Measurements from ENCODE around the gene TCIRG1. TPM values are rescaled to one million over a fixed set of nuclear protein-coding genes. Genes with fewer than 3 reads are reported as not detected.

The TCIRG1 gene
- total RNA-seq, 1 donor from 2014 or later, result 276 TPM

DNA sequence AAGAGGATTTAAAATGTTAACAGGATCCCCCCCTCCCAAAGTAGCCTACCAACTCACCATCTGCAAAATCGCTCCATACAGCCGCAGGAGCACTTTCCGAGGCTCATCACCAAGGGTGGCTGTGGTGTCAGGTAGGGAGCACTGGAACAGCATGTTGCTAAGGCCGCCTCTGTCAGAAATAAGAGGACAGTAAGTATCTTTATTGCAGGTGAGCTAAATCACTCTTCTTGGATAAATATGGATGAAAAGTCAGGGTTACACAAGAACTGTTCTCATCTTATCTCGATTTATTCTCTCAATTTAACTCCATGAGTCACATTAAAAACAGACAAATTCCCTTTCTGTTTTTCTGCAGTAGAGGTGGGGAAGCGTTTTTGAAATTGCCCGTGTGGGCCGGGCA is 58.1 kb downstream of the TCIRG1 start:
- H3K27ac ChIP-seq, result no peak overlapping the region
- ATAC-seq (no peak), DNase-seq (no peak)
- no peak overlapping the region for H3K4me3 ChIP-seq
- intact Hi-C loops (cut with DNase I), result no loop called here
- TF ChIP-seq, protein P1, sequence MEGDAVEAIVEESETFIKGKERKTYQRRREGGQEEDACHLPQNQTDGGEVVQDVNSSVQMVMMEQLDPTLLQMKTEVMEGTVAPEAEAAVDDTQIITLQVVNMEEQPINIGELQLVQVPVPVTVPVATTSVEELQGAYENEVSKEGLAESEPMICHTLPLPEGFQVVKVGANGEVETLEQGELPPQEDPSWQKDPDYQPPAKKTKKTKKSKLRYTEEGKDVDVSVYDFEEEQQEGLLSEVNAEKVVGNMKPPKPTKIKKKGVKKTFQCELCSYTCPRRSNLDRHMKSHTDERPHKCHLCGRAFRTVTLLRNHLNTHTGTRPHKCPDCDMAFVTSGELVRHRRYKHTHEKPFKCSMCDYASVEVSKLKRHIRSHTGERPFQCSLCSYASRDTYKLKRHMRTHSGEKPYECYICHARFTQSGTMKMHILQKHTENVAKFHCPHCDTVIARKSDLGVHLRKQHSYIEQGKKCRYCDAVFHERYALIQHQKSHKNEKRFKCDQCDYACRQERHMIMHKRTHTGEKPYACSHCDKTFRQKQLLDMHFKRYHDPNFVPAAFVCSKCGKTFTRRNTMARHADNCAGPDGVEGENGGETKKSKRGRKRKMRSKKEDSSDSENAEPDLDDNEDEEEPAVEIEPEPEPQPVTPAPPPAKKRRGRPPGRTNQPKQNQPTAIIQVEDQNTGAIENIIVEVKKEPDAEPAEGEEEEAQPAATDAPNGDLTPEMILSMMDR (IDR thresholded peaks at IDR 0.05), result no peak
- no peaks in the 10 kb centered on the region for H3K27me3 ChIP-seq (ENCODE audit: low read depth)
- H3K9me3 ChIP-seq, result no peaks in the 10 kb centered on the region
- H3K36me3 ChIP-seq, result peaks cover 5% of the 10 kb centered on the region
- peaks cover 27% of the 10 kb centered on the region for H3K4me1 ChIP-seq

DNA sequence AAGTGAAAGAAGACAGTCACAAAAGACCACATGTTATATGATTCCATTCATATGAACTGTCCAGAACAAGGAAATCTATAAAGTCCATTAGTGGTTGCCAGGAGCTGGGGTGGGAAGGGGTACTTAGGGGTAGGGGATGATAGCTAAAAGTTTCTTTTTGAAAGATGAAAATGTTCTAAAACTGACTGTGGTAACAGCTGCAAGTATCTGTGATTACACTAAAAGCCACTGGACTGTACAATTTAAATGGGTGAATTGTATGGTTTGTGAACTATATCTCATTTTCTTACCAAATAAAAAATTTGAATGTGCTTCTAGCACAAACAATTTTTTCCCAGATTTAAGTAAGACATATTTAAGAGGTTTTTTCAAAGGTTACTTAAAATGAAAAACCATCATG is 60.2 kb downstream of the TCIRG1 start:
- Histone ChIP-seq H3K27me3 (ENCODE audit: low read depth) (no peaks in the 10 kb centered on the region), H3K4me3 (no peak overlapping the region), H3K36me3 (peaks cover 9% of the 10 kb centered on the region), H3K4me1 (peaks cover 27% of the 10 kb centered on the region), H3K9me3 (no peaks in the 10 kb centered on the region), H3K27ac (peak overlapping the region; percentile 63)
- no peak for DNase-seq
- intact Hi-C loops (cut with DNase I), result no loop called here
- TF ChIP-seq, protein P1 (IDR thresholded peaks at IDR 0.05), result no peak
- ATAC-seq, result no peak

DNA sequence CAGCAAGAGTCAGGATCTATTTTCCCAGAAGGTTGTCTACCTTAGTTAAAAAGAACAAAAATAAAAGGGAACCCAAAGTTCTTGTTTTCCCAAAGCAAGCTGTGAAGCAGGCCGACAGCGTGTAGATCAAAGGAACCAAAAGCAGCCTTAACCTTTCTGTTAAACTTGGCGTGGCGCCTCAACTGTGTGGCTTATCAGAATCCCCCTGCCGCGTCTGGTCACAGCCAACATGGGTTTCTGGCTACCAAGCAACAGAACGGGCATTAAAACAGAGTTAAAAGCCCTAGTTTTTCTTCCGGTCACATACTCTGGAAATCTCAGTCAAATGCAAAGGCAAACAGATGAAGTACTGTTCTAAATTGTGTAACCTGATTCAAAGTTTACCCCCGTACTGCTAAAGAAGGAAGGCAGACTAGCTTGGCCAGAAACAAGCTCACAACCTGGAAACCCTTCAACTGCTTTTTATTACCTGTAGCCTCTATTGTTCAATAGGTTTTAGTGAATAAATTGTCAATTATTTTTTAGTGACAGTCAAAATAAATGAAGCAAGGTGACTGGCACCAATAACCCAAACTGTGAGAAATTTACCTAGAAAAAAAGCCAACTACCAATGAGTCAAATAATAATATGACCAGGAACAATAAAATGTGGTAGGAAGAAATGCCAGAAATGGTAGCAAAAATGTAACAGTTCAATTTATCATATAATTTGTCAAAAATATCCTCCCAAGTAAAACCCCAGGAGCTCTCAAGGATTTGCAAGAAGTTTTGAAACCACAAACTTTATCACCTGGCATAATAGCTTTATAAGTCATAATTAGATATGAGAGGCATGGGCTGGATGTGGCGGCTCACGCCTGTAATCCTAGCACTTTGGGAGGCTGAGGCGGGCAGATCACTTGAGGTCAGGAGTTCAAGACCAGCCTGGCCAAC is 60.9 kb downstream of the TCIRG1 start:
- no peaks in the 10 kb centered on the region for H3K27me3 ChIP-seq (ENCODE audit: low read depth)
- H3K9me3 ChIP-seq, result no peaks in the 10 kb centered on the region
- peaks cover 9% of the 10 kb centered on the region for H3K36me3 ChIP-seq
- no peak overlapping the region for H3K4me3 ChIP-seq
- peak overlapping the region; percentile 63 for H3K27ac ChIP-seq
- TF ChIP-seq, protein P1 (IDR thresholded peaks at IDR 0.05), result no peak
- intact Hi-C loops (cut with DNase I), result no loop called here
- peak; percentile 94 for ATAC-seq
- peaks cover 27% of the 10 kb centered on the region for H3K4me1 ChIP-seq
- peak; percentile 79 for DNase-seq

Small RNA genes within 50 kb of the gene (microRNA-seq; reads per million reads assigned to microRNA genes)
- gene MIR4691 (ENCODE audit: borderline number of aligned reads) (not detected), gene MIR6753 (ENCODE audit: borderline number of aligned reads) (not detected), gene MIR7113 (ENCODE audit: borderline number of aligned reads) (not detected)

Other genes with a start within 250 kb of the TCIRG1 start
- gene UNC93B1, start 34.9 kb upstream of the TCIRG1 start, total RNA-seq, result 121 TPM
- gene ALDH3B1, start 28.7 kb upstream of the TCIRG1 start, total RNA-seq, result 104 TPM
- gene NDUFS8, start 8.3 kb upstream of the TCIRG1 start, total RNA-seq, result 95.5 TPM
- gene CHKA, start 82.4 kb downstream of the TCIRG1 start, total RNA-seq, result 43.0 TPM
- 48.6 TPM for gene KMT5B, start 174.3 kb downstream of the TCIRG1 start, total RNA-seq
- gene C11orf24, start 232.9 kb downstream of the TCIRG1 start, total RNA-seq, result 24.7 TPM